SK-N-SH treated with all-trans-retinoic acid at 6 μM for 48 hours (cell line): ENCODE results near the gene HSCB.
"Not testable (repeated sequence)": the region's sequence is repeated elsewhere in the genome, so short reads cannot be mapped to it uniquely, and the experiment has no call there.

Source experiments
- ATAC-seq: fragments of 200-7000 bp; cut with Tn5 transposase; 3 replicates; pipeline ENCODE4 v1.9.1; 2020; ENCODE audit warnings: mild to moderate bottlenecking, moderate library complexity
- BACH2 ChIP-seq: fragments of 250-450 bp; sonication (Bioruptor Pico); IDR thresholded peaks from 2 replicates; pipeline ENCODE4 v1.9.0; 2021; ENCODE audit warnings: mild to moderate bottlenecking, borderline replicate concordance
- CSDC2 ChIP-seq: fragments of 250-450 bp; sonication (Bioruptor Pico); IDR thresholded peaks from 2 replicates; pipeline ENCODE4 v1.5.0; 2020; ENCODE audit warnings: mild to moderate bottlenecking, moderate library complexity
- GLIS3 ChIP-seq: fragments of 250-450 bp; sonication (Bioruptor Pico); IDR thresholded peaks from 2 replicates; pipeline ENCODE4 v1.5.0; 2020; ENCODE audit warnings: mild to moderate bottlenecking, moderate library complexity
- ISL1 ChIP-seq: fragments of 250-450 bp; sonication (Bioruptor Pico); IDR thresholded peaks from 2 replicates; pipeline ENCODE4 v2.1.2; 2022; ENCODE audit warnings: mild to moderate bottlenecking, moderate library complexity
- OSR1 ChIP-seq: fragments of 250-450 bp; sonication (Bioruptor Pico); IDR thresholded peaks from 2 replicates; pipeline ENCODE4 v1.8.0; 2022; ENCODE audit warnings: moderate library complexity, mild to moderate bottlenecking, inconsistent platforms
- PPARA ChIP-seq: fragments of 250-450 bp; sonication (Bioruptor Pico); IDR thresholded peaks from 2 replicates; pipeline ENCODE4 v1.5.0; 2020; ENCODE audit warnings: mild to moderate bottlenecking, borderline replicate concordance
- RARB ChIP-seq: fragments of 250-450 bp; sonication (Bioruptor Pico); IDR thresholded peaks from 2 replicates; pipeline ENCODE4 v1.8.0; 2021; ENCODE audit warnings: mild to moderate bottlenecking, moderate library complexity
- TCF4 ChIP-seq: fragments of 250-450 bp; sonication (Bioruptor Pico); IDR thresholded peaks from 2 replicates; pipeline ENCODE4 v1.8.0; 2021; ENCODE audit warnings: mild to moderate bottlenecking, moderate library complexity, borderline replicate concordance
- TOX ChIP-seq: fragments of 250-450 bp; sonication (Bioruptor Pico); IDR thresholded peaks from 2 replicates; pipeline ENCODE4 v1.8.0; 2021; ENCODE audit warnings: mild to moderate bottlenecking, moderate library complexity, borderline replicate concordance
- ZC3H10 ChIP-seq: fragments of 250-450 bp; sonication (Bioruptor Pico); IDR thresholded peaks from 2 replicates; pipeline ENCODE4 v1.5.1; 2021; ENCODE audit warnings: mild to moderate bottlenecking, moderate library complexity
- ZFP30 ChIP-seq: fragments of 450-650 bp; formaldehyde crosslinking; IDR thresholded peaks from 2 replicates; pipeline ENCODE4 v1.5.0; 2022; ENCODE audit warnings: mild to moderate bottlenecking, moderate library complexity
- ZNF565 ChIP-seq: fragments of 450-650 bp; formaldehyde crosslinking; conservative IDR thresholded peaks from 2 replicates; pipeline ENCODE4 v1.5.0; 2020; ENCODE audit warnings: low read depth, mild to moderate bottlenecking, moderate library complexity
- ZNF70 ChIP-seq: fragments of 450-650 bp; formaldehyde crosslinking; IDR thresholded peaks from 2 replicates; pipeline ENCODE4 v1.5.0; 2020; ENCODE audit warnings: mild to moderate bottlenecking, moderate library complexity
- ZNF8 ChIP-seq: fragments of 450-650 bp; formaldehyde crosslinking; IDR thresholded peaks from 2 replicates; pipeline ENCODE4 v1.5.0; 2020; ENCODE audit warnings: mild to moderate bottlenecking, moderate library complexity
- TF ChIP-seq, protein P1 (sequence below): fragments of 250-450 bp; sonication (Bioruptor Pico); IDR thresholded peaks from 2 replicates; pipeline ENCODE4 v1.8.0; 2021; ENCODE audit warnings: low read depth, mild to moderate bottlenecking, moderate library complexity, borderline replicate concordance
- TF ChIP-seq, protein P2 (sequence below): fragments of 250-450 bp; sonication (Bioruptor Pico); IDR thresholded peaks from 2 replicates; pipeline ENCODE4 v1.8.0; 2020; ENCODE audit warnings: mild to moderate bottlenecking, moderate library complexity, borderline replicate concordance
- TF ChIP-seq, protein P3 (sequence below): fragments of 250-450 bp; sonication (Bioruptor Pico); IDR thresholded peaks from 2 replicates; pipeline ENCODE4 v1.5.1; 2021; ENCODE audit warnings: mild to moderate bottlenecking, moderate library complexity

HSCB gene

DNA sequence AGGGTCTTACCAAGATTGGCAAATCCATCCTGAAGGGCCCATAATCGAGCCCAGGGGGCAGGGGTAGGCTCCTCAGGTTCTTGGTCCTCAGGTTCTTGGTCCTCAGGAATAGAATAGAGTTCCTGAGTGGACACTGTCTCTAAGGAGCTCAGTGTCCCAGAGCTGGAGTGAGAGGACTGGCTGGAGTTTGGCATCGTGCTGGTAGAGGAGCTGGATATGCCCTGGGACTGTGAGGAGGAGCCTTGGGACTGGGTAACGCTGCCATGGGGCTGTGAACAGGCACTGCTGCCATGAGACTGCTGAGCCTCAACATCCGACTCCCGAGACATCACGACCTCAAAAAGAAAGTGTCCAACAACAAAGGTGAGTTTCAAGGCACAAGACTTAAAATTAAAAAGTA, 7.4 kb upstream of the HSCB start (continued):
- TF ChIP-seq, protein P1, sequence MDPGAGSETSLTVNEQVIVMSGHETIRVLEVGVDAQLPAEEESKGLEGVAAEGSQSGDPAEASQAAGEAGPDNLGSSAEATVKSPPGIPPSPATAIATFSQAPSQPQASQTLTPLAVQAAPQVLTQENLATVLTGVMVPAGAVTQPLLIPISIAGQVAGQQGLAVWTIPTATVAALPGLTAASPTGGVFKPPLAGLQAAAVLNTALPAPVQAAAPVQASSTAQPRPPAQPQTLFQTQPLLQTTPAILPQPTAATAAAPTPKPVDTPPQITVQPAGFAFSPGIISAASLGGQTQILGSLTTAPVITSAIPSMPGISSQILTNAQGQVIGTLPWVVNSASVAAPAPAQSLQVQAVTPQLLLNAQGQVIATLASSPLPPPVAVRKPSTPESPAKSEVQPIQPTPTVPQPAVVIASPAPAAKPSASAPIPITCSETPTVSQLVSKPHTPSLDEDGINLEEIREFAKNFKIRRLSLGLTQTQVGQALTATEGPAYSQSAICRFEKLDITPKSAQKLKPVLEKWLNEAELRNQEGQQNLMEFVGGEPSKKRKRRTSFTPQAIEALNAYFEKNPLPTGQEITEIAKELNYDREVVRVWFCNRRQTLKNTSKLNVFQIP (CRISPR knock-in tag) = no peak
- TF ChIP-seq PPARA (CRISPR knock-in tag) (no peak), ZNF8 (no peak), ZC3H10 (no peak), CSDC2 (CRISPR knock-in tag) (no peak), OSR1 (CRISPR knock-in tag) (no peak)

DNA sequence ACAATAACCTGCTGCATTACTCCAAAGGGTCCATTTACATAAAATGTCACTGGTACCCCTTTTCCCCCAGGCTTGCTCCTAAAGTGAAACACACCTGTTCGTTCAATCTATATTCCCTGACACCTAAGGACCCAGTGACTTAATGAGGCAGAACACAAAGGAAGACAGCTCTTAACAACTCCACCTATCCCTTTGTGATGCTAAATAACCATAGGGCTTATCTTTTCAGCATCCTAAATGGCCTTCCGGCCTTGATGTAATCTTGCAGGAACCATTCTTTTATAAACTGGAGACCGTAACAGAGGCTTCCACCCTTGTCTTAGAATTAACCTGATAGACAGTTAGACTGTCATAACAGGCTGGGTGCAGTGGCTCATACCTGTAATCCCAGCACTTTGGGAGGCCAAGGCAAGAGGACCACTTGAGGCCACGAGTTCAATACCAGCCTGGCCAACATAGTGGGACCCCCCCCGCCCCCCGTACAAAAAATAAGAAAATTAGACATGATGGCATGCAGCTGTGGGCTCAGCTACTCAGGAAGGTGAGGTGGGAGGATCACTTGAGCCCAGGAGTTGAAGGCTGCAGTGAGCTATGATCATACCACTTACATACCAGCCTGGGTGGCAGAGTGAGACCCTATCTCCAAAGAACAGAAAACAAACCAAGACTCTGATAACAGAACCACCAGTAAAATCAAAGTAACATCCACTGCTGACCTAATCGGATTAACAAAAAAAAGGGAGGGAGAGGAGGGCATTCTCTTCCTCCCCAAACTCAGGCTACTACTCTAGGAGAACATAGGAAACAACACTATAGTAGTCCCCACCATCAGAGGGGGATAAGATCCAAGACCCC, 5.3 kb upstream of the HSCB start:
- no peak for ATAC-seq
- TF ChIP-seq, protein P2, sequence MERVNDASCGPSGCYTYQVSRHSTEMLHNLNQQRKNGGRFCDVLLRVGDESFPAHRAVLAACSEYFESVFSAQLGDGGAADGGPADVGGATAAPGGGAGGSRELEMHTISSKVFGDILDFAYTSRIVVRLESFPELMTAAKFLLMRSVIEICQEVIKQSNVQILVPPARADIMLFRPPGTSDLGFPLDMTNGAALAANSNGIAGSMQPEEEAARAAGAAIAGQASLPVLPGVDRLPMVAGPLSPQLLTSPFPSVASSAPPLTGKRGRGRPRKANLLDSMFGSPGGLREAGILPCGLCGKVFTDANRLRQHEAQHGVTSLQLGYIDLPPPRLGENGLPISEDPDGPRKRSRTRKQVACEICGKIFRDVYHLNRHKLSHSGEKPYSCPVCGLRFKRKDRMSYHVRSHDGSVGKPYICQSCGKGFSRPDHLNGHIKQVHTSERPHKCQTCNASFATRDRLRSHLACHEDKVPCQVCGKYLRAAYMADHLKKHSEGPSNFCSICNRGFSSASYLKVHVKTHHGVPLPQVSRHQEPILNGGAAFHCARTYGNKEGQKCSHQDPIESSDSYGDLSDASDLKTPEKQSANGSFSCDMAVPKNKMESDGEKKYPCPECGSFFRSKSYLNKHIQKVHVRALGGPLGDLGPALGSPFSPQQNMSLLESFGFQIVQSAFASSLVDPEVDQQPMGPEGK (CRISPR knock-in tag) = no peak
- TF ChIP-seq ZFP30 (CRISPR knock-in tag) (no peak), ZNF565 (CRISPR knock-in tag) (no peak), GLIS3 (no peak), BACH2 (CRISPR knock-in tag) (no peak), OSR1 (CRISPR knock-in tag) (no peak), CSDC2 (CRISPR knock-in tag) (no peak), ZNF70 (CRISPR knock-in tag) (no peak), TCF4 (CRISPR knock-in tag) (no peak), RARB (CRISPR knock-in tag) (no peak)
- TF ChIP-seq, protein P3, sequence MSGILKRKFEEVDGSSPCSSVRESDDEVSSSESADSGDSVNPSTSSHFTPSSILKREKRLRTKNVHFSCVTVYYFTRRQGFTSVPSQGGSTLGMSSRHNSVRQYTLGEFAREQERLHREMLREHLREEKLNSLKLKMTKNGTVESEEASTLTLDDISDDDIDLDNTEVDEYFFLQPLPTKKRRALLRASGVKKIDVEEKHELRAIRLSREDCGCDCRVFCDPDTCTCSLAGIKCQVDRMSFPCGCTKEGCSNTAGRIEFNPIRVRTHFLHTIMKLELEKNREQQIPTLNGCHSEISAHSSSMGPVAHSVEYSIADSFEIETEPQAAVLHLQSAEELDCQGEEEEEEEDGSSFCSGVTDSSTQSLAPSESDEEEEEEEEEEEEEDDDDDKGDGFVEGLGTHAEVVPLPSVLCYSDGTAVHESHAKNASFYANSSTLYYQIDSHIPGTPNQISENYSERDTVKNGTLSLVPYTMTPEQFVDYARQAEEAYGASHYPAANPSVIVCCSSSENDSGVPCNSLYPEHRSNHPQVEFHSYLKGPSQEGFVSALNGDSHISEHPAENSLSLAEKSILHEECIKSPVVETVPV (CRISPR knock-in tag) = no peak
- TF ChIP-seq, protein P1 (CRISPR knock-in tag) = no peak

DNA sequence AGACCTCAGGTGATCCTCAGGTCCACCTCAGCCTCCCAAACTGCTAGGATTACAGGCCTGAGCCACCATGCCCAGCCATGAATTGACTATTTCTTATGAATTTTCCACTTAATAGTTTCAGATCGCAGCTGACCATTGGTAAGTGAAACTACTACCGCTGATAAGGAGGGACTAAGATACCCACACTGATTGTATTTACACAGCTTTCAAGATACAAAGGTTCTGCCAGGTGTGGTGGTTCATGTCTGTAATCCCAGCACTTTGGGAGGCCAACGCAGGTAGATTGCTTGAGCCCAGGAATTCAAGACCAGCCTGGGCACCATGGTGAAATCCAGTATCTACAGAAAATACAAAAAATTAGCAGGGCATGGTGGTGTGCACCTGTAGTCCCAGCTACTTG, 4.1 kb upstream of the HSCB start:
- TF ChIP-seq ZNF70 (CRISPR knock-in tag) (no peak), ISL1 (CRISPR knock-in tag) (no peak), BACH2 (CRISPR knock-in tag) (no peak), ZC3H10 (no peak)
- no peak for ATAC-seq

DNA sequence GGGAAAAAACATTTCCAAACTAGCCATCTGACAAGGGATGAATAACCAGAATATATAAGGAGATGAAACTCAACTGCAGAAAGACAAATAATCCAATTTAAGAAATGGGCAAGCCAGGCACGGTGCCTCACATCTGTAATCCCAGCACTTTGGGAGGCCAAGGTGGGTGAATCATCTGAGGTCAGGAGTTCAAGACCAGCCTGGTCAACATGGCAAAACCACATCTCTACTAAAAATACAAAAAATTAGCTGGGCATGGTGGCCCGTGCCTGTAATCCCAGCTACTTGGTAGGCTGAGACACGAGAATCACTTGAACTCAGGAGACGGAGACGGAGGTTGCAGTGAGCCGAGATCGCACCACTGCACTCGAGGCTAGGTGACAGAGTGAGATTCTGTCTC, 3.0 kb upstream of the HSCB start:
- not testable (repeated sequence) for ATAC-seq

DNA sequence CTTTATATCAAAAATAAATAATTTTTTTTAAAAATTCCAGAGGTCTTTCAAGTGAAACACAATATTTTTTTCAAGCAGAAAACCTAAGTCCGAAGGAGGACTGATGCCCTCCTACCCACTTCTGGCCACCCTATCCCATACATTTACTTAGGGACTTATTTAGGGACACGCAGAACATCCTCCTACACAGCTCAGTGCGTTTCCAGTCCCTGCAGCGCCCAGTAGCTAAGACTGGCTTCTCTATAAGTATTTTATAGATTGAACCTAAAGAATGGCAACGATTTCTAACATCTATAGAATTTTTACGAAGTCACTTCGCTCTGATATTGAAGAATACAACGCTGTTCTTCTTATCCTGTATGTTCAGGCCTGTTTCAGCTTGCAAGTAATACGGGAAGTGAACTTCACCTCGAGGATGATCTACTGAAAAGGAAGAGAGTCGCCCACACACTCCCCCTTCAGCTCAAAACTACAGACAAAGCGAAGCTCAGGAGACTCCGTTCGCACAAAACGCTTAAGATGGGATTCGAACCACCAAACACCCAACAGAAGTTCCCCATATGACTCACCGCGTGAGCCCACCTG, 547 bp upstream of the HSCB start:
- TF ChIP-seq TOX = no peak
- TF ChIP-seq BACH2 (CRISPR knock-in tag) = no peak
- TF ChIP-seq, protein P3 (CRISPR knock-in tag) = no peak
- TF ChIP-seq ZNF8 = 0 out of 2 replicates have a peak, but pooled peaks have one; percentile 4
- no peak; the same call in 2 of the 3 replicates for ATAC-seq
